ENCODE measurements around the gene CCNL2.
"Not testable (repeated sequence)": the region's sequence is repeated elsewhere in the genome, so short reads cannot be mapped to it uniquely, and the experiment has no call there.

Gene CCNL2

DNA sequence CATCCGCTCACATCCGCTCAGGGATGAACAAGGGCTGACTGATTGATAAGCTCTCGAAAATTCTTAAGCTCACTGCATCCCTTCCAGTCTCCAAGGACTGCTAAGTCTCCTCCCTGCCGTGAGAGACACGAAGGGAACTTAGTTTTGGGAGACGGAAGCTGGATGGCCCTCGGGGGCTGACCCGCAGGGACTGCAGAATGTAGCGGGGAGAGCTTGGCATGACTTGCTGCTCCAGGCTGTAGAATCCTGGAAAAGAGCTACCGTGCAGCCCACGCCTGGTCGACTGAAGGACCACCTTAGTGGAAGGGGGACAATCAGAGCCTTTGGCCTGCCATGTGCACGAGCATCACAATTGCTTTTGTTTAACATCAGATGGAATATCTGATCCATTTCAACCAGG is 16.6 kb upstream of the CCNL2 start:
- TF ChIP-seq, protein P1, sequence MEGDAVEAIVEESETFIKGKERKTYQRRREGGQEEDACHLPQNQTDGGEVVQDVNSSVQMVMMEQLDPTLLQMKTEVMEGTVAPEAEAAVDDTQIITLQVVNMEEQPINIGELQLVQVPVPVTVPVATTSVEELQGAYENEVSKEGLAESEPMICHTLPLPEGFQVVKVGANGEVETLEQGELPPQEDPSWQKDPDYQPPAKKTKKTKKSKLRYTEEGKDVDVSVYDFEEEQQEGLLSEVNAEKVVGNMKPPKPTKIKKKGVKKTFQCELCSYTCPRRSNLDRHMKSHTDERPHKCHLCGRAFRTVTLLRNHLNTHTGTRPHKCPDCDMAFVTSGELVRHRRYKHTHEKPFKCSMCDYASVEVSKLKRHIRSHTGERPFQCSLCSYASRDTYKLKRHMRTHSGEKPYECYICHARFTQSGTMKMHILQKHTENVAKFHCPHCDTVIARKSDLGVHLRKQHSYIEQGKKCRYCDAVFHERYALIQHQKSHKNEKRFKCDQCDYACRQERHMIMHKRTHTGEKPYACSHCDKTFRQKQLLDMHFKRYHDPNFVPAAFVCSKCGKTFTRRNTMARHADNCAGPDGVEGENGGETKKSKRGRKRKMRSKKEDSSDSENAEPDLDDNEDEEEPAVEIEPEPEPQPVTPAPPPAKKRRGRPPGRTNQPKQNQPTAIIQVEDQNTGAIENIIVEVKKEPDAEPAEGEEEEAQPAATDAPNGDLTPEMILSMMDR (conservative IDR thresholded peaks at IDR 0.05): no peak
- H3K27ac ChIP-seq: no peak overlapping the region

DNA sequence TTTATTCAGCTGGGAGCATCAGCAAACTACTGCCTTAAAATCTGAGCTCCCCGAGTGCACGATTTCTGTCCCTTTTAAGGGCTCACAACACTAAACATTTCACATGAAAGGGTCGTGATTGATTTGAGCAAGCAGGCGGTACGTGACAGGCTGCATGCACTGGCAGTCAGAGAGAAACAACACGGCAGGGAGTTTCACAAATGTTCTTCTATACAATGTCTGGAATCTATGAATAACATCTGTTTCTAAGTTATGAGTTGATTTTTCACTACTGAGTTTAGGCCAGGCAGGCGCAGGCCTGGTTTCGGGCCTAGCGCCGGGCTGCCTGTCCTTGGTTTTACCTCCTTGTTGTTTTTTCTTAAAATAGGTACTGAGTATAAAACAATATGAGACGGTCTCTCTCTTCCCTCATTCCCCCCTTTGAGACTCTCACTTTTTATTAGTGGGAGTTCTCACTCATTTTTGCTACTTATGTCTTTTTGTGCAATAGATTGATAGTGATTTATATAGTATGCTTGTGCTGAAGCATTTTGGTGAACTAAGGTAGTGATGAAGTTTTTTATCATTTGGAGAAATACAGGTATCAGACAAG is 13.3 kb upstream of the CCNL2 start:
- not testable (repeated sequence) for H3K27ac ChIP-seq

DNA sequence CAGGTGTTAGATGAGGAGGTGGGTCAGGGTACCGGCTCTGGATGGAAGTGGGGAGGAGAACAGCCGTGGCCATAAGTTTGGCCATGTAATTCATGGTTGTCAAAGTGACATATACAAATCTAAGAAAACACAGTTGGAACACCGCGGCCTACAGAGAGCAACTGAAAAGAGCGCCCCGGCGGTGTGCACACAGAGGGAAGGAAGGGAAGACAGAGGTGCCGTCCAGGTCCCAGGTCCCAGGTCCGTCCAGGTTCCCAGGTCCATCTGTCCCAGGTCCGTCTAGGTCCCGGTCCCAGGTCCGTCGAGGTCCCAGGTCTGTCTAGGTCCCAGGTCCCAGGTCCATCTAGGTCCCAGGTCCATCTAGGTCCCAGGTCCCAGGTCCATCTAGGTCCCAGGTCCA is 12.5 kb upstream of the CCNL2 start:
- no peak overlapping the region for H3K27ac ChIP-seq
- TF ChIP-seq, protein P1 (conservative IDR thresholded peaks at IDR 0.05): no peak

DNA sequence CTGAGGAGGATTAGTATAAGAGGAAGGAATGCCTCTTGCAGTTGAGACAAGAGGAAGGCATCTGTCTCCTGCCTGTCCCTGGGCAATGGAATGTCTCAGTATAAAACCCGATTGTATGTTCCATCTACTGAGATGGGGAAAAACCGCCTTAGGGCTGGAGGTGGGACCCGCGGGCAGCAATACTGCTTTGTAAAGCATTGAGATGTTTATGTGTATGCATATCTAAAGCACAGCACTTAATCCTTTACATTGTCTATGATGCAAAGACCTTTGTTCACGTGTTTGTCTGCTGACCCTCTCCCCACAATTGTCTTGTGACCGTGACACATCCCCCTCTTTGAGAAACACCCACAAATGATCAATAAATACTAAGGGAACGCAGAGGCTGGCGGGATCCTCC is 11.1 kb upstream of the CCNL2 start:
- H3K27ac ChIP-seq: not testable (repeated sequence)

DNA sequence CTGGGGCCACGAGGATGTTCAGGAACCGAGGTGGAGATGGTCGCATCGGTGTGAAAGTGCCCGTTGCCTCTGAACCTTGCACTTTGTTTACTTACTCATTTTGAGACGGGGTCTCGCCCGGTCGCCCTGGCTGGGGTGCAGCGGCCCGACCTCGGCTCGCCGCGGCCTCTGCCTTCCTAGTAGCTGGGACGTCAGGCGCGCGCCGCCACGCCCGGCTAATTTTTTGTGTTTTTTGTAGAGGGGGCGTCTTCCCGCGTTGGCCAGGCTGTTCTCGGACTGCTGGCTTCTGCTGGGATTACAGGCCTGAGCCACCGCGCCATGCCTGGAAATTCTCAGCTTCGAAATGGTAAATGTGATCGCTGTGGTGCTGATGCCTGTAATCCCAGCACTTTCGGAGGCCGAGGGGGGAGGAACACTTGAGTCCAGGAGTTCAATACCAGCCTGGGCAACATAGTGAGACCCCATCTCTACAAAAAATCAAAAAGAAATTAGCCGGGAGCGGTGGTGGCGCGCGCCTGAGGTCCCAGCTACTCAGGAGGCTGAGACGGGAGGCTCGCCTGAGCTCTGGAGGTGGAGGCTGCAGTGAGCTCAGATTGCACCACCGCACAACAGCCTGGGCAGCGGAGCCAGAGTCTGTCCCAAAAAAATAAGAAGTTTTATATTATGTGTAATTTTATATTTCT is 8.6 kb upstream of the CCNL2 start:
- TF ChIP-seq, protein P1 (conservative IDR thresholded peaks at IDR 0.05): peak; percentile 30; the same call in 1 of the 2 replicates
- peak overlapping the region; percentile 99 for H3K27ac ChIP-seq

DNA sequence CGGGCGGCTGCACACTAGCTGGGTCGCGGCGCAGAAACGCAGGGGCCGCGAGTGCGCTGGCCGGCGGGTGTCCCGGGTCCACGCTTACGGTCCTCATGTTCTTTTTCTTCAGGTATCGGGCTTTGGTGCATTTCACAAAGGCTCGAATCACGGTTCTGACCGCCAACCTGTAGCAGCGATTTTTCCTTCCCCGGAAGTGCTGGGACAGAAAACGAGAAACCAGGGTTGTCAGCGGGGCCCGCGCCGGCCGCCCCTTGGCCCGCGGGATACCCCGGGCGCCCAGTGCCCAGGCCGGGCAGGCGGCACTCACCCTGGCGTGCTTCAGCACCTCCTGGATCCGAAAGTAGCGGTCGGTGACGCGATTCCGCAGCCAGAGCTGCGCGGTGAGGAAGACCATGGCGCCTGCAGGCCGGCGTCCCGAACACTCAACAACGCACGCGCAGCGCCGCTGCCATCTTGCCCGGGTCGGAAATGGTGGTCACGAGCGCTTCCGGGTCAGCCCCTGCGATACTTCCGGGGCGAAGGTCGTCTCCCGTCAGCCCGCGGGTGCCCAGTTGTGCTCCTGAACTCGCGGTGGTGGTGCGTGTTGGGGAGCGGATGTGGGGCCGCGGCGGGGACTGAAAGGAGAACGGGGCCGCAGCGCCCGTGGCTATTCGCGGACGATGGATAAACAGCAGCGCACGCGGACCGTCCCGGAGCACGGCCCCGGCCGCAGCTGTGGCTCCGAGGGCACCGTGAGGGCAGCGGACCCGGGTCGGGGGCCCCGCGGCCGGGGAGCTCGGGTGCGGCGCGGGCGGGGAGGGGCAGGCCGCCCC is 7.9 kb upstream of the CCNL2 start, which contains the start of gene MRPL20:
Gene MRPL20, minus strand, starts transcription at position 473 of the 815 bp plus-strand sequence. Its CDS starts 76 bp downstream, at position 397.
- peak within 1 kb of the TSS; percentile 99 for H3K27ac ChIP-seq
- TF ChIP-seq, protein P1 (conservative IDR thresholded peaks at IDR 0.05): no peak

DNA sequence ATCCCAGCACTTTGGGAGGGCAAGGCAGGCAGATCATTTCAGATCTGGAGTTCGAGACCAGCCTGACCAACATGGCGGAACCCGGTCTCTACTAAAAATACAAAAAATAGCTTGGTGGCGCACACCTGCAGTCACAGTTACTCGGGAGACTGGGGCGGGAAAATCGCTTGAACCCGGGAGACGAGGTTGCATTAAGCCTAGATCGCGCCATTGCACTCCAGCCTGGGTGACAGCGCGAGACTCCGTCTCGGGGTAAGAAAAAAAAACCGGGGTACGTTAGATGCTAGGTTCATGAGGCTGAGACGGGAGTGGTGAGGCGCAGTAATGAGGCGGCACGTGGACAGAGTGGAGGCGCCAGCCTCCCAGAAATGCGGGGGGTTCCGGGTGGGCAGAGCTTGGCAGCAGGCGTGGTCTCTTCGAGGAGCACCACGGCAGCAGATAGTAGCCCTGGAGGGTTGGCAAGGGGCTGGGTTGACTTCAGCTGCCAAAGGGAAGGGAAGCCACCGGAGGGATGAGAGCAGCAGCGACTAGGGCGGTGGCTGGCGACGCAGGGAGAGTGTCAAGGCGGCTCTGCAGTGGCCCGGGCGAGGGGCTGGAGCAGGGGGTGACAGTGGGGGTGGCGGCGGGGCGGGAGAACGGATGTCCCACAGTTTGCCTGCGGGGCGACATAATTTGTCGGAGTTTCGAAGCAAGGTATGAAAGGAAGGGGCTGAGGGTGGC is 7.1 kb upstream of the CCNL2 start:
- peak overlapping the region; percentile 99 for H3K27ac ChIP-seq
- TF ChIP-seq, protein P1 (conservative IDR thresholded peaks at IDR 0.05): no peak

DNA sequence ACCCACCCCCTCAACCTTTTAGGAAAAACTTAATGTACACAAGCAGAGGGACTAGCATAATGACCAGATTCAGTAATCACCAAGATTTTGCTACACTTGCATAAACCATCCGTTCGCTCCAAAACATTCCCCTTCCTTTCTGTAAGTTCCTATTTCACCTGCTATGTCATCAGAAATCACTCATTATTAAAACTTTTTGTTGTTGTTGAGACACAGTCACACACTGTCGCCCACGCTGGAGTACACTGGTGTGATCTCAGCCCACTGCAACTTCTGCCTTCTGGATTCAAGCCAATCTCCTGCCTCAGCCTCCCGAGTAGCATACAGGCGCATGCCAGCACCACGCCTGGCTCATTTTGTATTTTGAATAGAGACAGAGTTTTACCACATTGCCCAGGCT is 4.5 kb upstream of the CCNL2 start:
- TF ChIP-seq, protein P1 (conservative IDR thresholded peaks at IDR 0.05): no peak
- peak overlapping the region; percentile 99 for H3K27ac ChIP-seq

DNA sequence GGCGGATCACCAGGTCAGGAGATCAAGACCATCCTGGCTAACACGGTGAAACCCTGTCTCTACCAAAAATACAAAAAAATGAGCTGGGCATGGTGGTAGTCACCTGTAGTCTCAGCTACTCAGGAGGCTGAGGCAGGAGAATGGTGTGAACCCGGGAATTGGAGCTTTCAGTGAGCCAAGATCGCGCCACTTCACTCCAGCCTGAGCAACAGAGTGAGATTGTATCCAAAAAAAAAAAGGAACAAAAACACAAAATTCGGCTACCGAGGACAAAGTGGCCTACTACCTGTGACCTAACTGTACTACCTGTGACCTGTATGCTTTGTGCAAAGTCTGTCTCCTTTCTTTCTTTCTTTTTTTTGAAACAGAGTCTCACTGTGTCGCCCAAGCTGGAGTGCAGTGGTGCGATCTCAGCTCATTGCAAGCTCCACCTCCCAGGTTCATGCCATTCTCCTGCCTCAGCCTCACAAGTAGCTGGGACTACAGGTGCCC is 3.8 kb upstream of the CCNL2 start:
- H3K27ac ChIP-seq: peak overlapping the region; percentile 99; the same call in 1 of the 2 replicates
